HEK293T (cell line): ENCODE measurements around the gene PLXDC1.

Experiments used
- CTBP1 ChIP-seq: fragments of 450-650 bp; IDR thresholded peaks from 2 replicates; pipeline ENCODE4 v1.6.1; 2016; ENCODE audit warnings: borderline replicate concordance
- LEF1 ChIP-seq: fragments of 450-650 bp; IDR thresholded peaks from 2 replicates; pipeline ENCODE4 v1.6.1; 2017; ENCODE audit warnings: mild to moderate bottlenecking, borderline replicate concordance
- PKNOX1 ChIP-seq: fragments of 450-650 bp; IDR thresholded peaks from 2 replicates; pipeline ENCODE4 v1.6.1; 2016

DNA sequence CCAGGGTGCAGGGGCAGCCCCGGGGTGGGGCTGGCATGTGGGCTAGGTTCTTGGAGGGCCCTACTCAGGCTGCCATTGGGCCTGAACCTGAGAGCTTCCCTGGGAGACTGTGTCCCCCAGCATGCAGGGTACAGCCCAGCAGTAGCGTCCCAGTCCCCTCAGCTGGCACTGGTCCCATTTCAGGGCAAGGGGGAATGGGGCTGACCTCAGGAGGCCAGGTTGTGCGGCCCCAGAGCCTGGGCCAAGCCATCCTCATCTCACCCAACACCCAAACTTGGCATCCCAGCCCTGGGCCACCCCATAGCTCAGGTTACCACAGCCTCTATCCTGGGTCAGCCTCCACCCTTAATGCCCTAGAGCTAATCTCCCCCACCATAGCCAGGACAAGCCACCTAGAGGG, 6.3 kb downstream of the PLXDC1 start:
- TF ChIP-seq CTBP1 (no peak), LEF1 (no peak), PKNOX1 (no peak)
